HEK293 (cell line): Measurements from ENCODE around the gene KLHL17.

ENCODE experiments used
- ATF2 ChIP-seq: fragments of 450-650 bp; formaldehyde crosslinking; IDR thresholded peaks from 2 replicates; pipeline ENCODE4 v1.5.1; 2016; ENCODE audit warnings: missing biosample characterization, missing genetic modification characterization, low read depth
- GLI2 ChIP-seq: fragments of 450-650 bp; formaldehyde crosslinking; IDR thresholded peaks from 2 replicates; pipeline ENCODE4; 2017; ENCODE audit warnings: missing biosample characterization, missing genetic modification characterization, low read depth, borderline replicate concordance
- GLIS1 ChIP-seq: fragments of 450-650 bp; formaldehyde crosslinking; IDR thresholded peaks from 2 replicates; pipeline ENCODE4 v1.5.1; 2016; ENCODE audit warnings: missing biosample characterization, missing genetic modification characterization
- HOXC10 ChIP-seq: sonication (generic); formaldehyde crosslinking; IDR thresholded peaks from 2 replicates; pipeline ENCODE4 v1.8.1; 2023; ENCODE audit warnings: mild to moderate bottlenecking, missing genetic modification reagents
- MEIS1 ChIP-seq: sonication (generic); formaldehyde crosslinking; IDR thresholded peaks from 2 replicates; pipeline ENCODE4 v1.8.1; 2022; ENCODE audit warnings: missing genetic modification reagents, mild to moderate bottlenecking, borderline replicate concordance
- SETDB1 ChIP-seq: IDR thresholded peaks from one replicate; pipeline ENCODE4 v1.6.1; 2017; ENCODE audit warnings: mild to moderate bottlenecking, low read length, moderate library complexity, mixed read lengths; ENCODE audit not compliant: insufficient read length
- ZBTB8A ChIP-seq: fragments of 450-650 bp; formaldehyde crosslinking; IDR thresholded peaks from 2 replicates; pipeline ENCODE4 v1.5.1; 2016; ENCODE audit warnings: missing biosample characterization, missing genetic modification characterization
- ZFHX2 ChIP-seq: fragments of 450-650 bp; formaldehyde crosslinking; conservative IDR thresholded peaks from 2 replicates; pipeline ENCODE4 v1.5.1; 2016; ENCODE audit warnings: missing biosample characterization, missing genetic modification characterization
- ZNF132 ChIP-seq: fragments of 450-650 bp; formaldehyde crosslinking; IDR thresholded peaks from 2 replicates; pipeline ENCODE4 v1.5.1; 2017; ENCODE audit warnings: missing biosample characterization, missing genetic modification characterization, borderline replicate concordance
- ZNF148 ChIP-seq: fragments of 450-650 bp; formaldehyde crosslinking; IDR thresholded peaks from 2 replicates; pipeline ENCODE4 v1.5.0; 2017; ENCODE audit warnings: missing biosample characterization, missing genetic modification characterization, borderline replicate concordance
- ZNF174 ChIP-seq: fragments of 450-650 bp; formaldehyde crosslinking; IDR thresholded peaks from 2 replicates; pipeline ENCODE4 v1.5.0; 2017; ENCODE audit warnings: missing biosample characterization, mild to moderate bottlenecking, missing genetic modification characterization
- ZNF394 ChIP-seq: fragments of 450-650 bp; formaldehyde crosslinking; IDR thresholded peaks from 2 replicates; pipeline ENCODE4 v1.5.1; 2016; ENCODE audit warnings: missing biosample characterization, missing genetic modification characterization, mild to moderate bottlenecking, moderate library complexity, borderline replicate concordance
- ZNF426 ChIP-seq: fragments of 450-650 bp; formaldehyde crosslinking; IDR thresholded peaks from 2 replicates; pipeline ENCODE4 v1.5.1; 2017; ENCODE audit warnings: missing biosample characterization, missing genetic modification characterization, mild to moderate bottlenecking, inconsistent platforms, moderate library complexity
- ZNF473 ChIP-seq: fragments of 450-650 bp; formaldehyde crosslinking; IDR thresholded peaks from 2 replicates; pipeline ENCODE4 v1.5.1; 2017; ENCODE audit warnings: missing biosample characterization, missing genetic modification characterization
- ZNF530 ChIP-seq: fragments of 450-650 bp; formaldehyde crosslinking; IDR thresholded peaks from 2 replicates; pipeline ENCODE4 v1.5.1; 2016; ENCODE audit warnings: low read depth, missing biosample characterization, missing genetic modification characterization
- ZNF544 ChIP-seq: fragments of 450-650 bp; formaldehyde crosslinking; IDR thresholded peaks from 2 replicates; pipeline ENCODE4 v1.5.0; 2017; ENCODE audit warnings: missing biosample characterization, missing genetic modification characterization
- ZNF548 ChIP-seq: fragments of 450-650 bp; formaldehyde crosslinking; IDR thresholded peaks from 2 replicates; pipeline ENCODE4 v1.5.1; 2016; ENCODE audit warnings: missing biosample characterization, missing genetic modification characterization
- ZNF555 ChIP-seq: fragments of 450-650 bp; formaldehyde crosslinking; conservative IDR thresholded peaks from 2 replicates; pipeline ENCODE4 v1.5.1; 2017; ENCODE audit warnings: missing biosample characterization, mild to moderate bottlenecking, missing genetic modification characterization, inconsistent platforms
- ZNF560 ChIP-seq: fragments of 450-650 bp; formaldehyde crosslinking; IDR thresholded peaks from 2 replicates; pipeline ENCODE4 v1.5.1; 2017; ENCODE audit warnings: missing biosample characterization, missing genetic modification characterization, borderline replicate concordance
- ZNF596 ChIP-seq: fragments of 450-650 bp; IDR thresholded peaks from 2 replicates; pipeline ENCODE4 v1.5.0; 2018; ENCODE audit warnings: missing biosample characterization, mild to moderate bottlenecking, missing genetic modification characterization, moderate library complexity
- ZNF747 ChIP-seq: fragments of 450-650 bp; formaldehyde crosslinking; IDR thresholded peaks from 2 replicates; pipeline ENCODE4 v1.5.1; 2016; ENCODE audit warnings: missing biosample characterization, missing genetic modification characterization
- ZNF768 ChIP-seq: fragments of 450-650 bp; formaldehyde crosslinking; IDR thresholded peaks from 2 replicates; pipeline ENCODE4 v1.5.1; 2018; ENCODE audit warnings: missing biosample characterization, mild to moderate bottlenecking, missing genetic modification characterization
- TF ChIP-seq, protein P1 (sequence below): fragments of 450-650 bp; formaldehyde crosslinking; IDR thresholded peaks from 2 replicates; pipeline ENCODE4 v1.5.1; 2016; ENCODE audit warnings: missing biosample characterization, missing genetic modification characterization
- TF ChIP-seq, protein P2 (sequence below): fragments of 450-650 bp; formaldehyde crosslinking; IDR thresholded peaks from 2 replicates; pipeline ENCODE4 v1.5.1; 2017; ENCODE audit warnings: missing biosample characterization, missing genetic modification characterization
- TF ChIP-seq, protein P3 (sequence below): fragments of 450-650 bp; formaldehyde crosslinking; IDR thresholded peaks from 2 replicates; pipeline ENCODE4 v1.5.1; 2016; ENCODE audit warnings: missing biosample characterization, missing genetic modification characterization
- TF ChIP-seq, protein P4 (sequence below): fragments of 450-650 bp; formaldehyde crosslinking; IDR thresholded peaks from 2 replicates; pipeline ENCODE4 v1.5.1; 2016; ENCODE audit warnings: missing biosample characterization, missing genetic modification characterization

KLHL17 gene

DNA sequence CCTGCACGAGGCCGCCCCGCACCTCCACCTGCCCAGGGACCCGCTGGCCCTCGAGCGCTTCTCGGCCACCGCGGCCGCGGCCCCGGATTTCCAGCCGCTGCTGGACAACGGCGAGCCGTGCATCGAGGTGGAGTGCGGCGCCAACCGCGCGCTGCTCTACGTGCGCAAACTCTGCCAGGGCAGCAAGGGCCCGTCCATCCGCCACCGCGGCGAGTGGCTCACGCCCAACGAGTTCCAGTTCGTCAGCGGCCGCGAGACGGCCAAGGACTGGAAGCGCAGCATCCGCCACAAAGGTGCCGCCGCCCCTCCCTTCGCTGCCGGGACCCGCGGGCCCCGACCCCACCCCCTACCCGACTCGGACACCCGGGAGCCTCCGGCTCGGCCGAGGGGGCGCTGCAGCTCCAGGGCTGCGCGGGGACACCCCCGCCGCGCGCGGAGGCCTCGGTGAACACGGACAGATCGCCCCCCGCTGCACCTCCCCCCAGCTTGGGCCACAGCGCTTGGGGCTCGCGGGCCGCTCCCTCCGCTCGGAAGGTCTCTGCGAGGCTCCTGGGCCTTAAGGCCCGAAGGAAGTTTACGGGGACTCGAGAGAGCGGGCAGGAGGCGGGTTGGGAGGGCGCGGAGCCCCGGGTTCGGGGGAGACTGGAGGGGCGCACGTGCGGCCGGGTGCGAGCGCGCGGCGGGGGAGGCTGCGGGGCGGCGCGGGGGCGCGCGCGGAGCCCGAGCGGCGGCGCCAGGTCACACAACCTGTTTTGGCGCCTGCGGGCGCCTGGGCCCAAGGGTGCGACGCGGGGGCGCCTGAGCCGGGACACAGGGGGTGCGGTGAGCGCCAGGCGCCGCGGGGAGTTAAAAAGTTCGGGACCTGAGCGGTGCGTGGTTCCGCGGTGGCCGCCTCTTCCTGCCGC lies 35.5 kb upstream of the KLHL17 start (continued):
- TF ChIP-seq, protein P1, sequence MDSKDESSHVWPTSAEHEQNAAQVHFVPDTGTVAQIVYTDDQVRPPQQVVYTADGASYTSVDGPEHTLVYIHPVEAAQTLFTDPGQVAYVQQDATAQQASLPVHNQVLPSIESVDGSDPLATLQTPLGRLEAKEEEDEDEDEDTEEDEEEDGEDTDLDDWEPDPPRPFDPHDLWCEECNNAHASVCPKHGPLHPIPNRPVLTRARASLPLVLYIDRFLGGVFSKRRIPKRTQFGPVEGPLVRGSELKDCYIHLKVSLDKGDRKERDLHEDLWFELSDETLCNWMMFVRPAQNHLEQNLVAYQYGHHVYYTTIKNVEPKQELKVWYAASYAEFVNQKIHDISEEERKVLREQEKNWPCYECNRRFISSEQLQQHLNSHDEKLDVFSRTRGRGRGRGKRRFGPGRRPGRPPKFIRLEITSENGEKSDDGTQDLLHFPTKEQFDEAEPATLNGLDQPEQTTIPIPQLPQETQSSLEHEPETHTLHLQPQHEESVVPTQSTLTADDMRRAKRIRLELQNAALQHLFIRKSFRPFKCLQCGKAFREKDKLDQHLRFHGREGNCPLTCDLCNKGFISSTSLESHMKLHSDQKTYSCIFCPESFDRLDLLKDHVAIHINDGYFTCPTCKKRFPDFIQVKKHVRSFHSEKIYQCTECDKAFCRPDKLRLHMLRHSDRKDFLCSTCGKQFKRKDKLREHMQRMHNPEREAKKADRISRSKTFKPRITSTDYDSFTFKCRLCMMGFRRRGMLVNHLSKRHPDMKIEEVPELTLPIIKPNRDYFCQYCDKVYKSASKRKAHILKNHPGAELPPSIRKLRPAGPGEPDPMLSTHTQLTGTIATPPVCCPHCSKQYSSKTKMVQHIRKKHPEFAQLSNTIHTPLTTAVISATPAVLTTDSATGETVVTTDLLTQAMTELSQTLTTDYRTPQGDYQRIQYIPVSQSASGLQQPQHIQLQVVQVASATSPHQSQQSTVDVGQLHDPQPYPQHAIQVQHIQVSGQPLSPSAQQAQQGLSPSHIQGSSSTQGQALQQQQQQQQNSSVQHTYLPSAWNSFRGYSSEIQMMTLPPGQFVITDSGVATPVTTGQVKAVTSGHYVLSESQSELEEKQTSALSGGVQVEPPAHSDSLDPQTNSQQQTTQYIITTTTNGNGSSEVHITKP (tag by site-specific recombination): peak; percentile 49; the same call in 1 of the 2 replicates
- TF ChIP-seq, protein P2, sequence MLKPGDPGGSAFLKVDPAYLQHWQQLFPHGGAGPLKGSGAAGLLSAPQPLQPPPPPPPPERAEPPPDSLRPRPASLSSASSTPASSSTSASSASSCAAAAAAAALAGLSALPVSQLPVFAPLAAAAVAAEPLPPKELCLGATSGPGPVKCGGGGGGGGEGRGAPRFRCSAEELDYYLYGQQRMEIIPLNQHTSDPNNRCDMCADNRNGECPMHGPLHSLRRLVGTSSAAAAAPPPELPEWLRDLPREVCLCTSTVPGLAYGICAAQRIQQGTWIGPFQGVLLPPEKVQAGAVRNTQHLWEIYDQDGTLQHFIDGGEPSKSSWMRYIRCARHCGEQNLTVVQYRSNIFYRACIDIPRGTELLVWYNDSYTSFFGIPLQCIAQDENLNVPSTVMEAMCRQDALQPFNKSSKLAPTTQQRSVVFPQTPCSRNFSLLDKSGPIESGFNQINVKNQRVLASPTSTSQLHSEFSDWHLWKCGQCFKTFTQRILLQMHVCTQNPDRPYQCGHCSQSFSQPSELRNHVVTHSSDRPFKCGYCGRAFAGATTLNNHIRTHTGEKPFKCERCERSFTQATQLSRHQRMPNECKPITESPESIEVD (tag by site-specific recombination): no peak
- no peak for TF ChIP-seq ZNF560 (tag by site-specific recombination)
- TF ChIP-seq ZNF596: no peak
- TF ChIP-seq ZNF473 (tag by site-specific recombination): no peak
- peak; percentile 86 for TF ChIP-seq ZBTB8A (tag by site-specific recombination)
- no peak for TF ChIP-seq GLI2 (tag by site-specific recombination)
- TF ChIP-seq MEIS1 (CRISPR knock-in tag): no peak
- no peak for TF ChIP-seq ZNF548
- no peak for TF ChIP-seq ZNF768 (tag by site-specific recombination)
- TF ChIP-seq ATF2 (tag by site-specific recombination): no peak
- TF ChIP-seq, protein P3, sequence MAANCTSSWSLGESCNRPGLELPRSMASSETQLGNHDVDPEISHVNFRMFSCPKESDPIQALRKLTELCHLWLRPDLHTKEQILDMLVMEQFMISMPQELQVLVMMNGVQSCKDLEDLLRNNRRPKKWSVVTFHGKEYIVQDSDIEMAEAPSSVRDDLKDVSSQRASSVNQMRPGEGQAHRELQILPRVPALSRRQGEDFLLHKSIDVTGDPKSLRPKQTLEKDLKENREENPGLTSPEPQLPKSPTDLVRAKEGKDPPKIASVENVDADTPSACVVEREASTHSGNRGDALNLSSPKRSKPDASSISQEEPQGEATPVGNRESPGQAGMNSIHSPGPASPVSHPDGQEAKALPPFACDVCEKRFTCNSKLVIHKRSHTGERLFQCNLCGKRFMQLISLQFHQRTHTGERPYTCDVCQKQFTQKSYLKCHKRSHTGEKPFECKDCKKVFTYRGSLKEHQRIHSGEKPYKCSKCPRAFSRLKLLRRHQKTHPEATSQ: no peak
- no peak for TF ChIP-seq ZNF530
- no peak for TF ChIP-seq ZNF174 (tag by site-specific recombination)
- no peak for TF ChIP-seq ZNF132 (tag by site-specific recombination)
- TF ChIP-seq ZNF394 (tag by site-specific recombination): no peak
- TF ChIP-seq ZNF544 (tag by site-specific recombination): no peak
- no peak for TF ChIP-seq SETDB1
- no peak for TF ChIP-seq ZNF148
- no peak for TF ChIP-seq ZNF555 (tag by site-specific recombination)
- TF ChIP-seq ZNF747: no peak
- TF ChIP-seq, protein P4, sequence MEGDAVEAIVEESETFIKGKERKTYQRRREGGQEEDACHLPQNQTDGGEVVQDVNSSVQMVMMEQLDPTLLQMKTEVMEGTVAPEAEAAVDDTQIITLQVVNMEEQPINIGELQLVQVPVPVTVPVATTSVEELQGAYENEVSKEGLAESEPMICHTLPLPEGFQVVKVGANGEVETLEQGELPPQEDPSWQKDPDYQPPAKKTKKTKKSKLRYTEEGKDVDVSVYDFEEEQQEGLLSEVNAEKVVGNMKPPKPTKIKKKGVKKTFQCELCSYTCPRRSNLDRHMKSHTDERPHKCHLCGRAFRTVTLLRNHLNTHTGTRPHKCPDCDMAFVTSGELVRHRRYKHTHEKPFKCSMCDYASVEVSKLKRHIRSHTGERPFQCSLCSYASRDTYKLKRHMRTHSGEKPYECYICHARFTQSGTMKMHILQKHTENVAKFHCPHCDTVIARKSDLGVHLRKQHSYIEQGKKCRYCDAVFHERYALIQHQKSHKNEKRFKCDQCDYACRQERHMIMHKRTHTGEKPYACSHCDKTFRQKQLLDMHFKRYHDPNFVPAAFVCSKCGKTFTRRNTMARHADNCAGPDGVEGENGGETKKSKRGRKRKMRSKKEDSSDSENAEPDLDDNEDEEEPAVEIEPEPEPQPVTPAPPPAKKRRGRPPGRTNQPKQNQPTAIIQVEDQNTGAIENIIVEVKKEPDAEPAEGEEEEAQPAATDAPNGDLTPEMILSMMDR (tag by site-specific recombination): peak; percentile 85
- TF ChIP-seq GLIS1: peak; percentile 76
- TF ChIP-seq ZFHX2: no peak
- no peak for TF ChIP-seq HOXC10 (CRISPR knock-in tag)
- TF ChIP-seq ZNF426: no peak
